HG02840 (cell line): ENCODE results near the gene SLC2A13.
"Not testable (repeated sequence)": the region's sequence is repeated elsewhere in the genome, so short reads cannot be mapped to it uniquely, and the experiment has no call there.

Source experiments
- ATAC-seq: cut with Tn5 transposase; IDR thresholded peaks from one replicate; pipeline ENCODE4 v1.9.1; 2021; ENCODE audit warnings: mild to moderate bottlenecking, moderate library complexity, moderate number of reproducible peaks; ENCODE audit not compliant: unreplicated experiment, low FRiP score

Gene SLC2A13

DNA sequence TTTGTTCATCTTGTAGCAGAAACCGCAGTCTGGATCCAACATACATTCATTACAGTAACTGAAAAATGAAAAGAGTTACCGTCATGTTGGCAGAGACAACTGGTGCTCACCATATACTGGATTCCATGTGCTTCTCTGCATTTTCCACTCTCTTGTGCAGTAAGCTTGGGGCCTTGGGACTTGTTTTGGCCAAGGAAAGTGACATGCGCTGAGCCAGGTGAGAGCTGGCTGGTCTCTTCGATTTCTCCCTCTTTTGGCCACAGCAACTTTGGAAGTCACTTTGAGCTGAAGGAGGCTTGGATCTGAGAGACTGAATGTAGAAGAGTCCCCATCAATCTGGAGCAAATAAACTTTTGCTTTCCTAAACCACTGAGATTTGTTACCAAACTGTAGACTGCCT is 275.7 kb downstream of the SLC2A13 start:
- no peak for ATAC-seq

DNA sequence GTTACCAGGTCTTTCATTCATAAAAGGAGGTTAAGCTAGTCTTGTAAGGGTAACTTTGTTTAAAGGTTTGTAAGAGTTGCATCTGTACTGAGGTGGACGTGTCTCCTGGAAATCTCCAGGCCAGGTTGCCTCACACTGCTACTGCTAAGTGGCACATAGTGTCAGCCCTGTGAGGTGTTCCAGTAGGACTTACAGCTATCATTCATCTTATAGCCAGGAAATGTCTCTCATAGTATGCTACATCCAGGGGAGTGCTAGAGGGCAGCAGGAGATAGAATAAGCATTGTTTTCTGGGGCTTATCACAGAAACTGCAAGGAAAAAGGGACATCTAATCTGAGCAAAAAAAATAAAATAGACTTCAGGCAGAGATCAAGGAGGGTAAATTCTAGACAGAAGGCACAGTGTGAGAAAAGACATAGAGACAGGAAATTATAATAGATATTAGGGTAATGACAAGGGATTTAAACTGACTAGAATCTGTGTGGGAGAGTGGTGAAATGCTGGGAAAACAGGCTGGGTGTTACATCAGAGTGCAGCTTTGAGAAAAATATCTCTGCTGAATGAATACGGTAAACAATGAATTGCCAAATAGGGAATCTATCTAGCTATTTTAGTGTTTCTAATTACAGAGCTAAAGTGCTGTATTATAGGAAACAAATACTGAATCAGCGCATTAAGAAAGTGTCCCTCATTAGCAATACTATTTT is 281.2 kb downstream of the SLC2A13 start:
- ATAC-seq, result no peak

DNA sequence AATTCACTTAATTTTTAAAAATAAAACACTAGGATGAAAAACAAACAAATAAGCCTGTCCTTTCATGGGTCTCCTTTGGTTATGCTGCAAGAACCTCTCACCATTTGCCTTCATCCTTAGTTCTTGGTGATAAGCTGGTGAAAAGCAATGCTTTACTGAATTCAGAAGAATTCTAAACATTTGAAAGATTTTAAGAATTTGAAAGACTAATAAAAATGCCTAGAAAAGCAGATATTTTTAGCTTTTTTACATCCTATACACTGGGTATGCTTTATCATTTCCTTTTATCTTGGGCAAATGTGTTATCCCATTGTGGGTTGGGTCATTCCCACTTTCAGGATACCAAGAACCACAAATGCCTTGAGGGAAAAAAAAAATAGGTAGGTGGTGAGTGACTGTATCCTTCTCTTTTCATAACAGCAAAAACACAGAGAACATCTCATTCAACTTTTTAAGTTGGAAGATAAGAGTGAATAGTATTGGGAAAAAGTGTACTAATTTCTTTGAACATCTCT is 289.2 kb downstream of the SLC2A13 start:
- no peak for ATAC-seq

DNA sequence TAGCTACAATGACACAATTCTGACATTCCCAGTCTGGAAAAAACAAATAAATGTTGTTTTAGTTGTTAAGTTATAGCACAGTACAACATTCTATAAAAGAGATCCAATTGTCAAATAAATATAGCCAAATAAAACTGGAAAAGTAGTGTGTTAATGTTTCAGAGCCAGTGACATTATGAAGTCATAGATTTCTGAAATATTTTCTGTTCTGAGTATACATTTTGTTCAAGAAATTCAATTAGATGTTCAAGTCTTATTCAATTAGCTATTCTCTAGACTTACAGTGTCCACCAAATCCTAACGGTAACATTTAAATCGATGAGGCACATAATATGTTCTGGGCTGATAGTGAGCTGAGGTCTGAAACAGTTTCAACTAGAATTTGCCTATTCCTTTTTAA is 290.1 kb downstream of the SLC2A13 start:
- ATAC-seq, result no peak

DNA sequence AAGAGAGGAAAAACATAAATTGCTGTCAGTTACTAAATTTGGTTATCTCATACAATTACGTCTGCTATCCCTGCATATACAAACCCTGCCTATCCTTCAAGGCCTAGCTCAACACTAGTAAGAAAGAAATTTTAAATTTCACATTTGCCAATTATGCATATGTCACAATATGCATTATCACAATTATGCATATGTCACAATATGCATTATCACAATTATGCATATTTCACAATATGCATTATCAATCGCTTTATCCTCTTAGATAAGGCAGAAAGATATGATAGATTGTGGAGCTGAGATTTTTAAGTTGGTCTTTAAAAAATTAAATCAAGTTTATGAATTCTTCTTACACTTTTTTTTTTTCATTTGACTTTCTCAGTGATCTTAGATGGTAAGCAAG is 291.3 kb downstream of the SLC2A13 start:
- ATAC-seq, result no peak

DNA sequence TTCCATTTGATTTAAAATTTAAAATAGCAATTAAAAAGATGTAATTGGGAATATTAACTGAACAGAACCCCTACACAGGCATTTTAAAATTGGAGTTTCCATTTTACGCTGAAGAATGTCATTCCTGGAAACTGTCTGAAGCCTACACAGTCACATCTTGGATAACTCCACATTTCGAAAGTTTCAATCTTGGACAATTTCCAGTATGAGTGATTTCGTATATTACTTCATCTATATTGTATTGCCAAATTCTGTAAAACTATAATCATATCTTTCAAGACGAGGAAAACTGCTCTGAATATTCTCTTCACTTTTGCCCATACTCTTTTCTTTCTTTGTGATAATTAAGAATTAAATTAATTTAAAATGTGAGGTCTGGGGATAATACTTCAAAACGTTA is 292.1 kb downstream of the SLC2A13 start:
- ATAC-seq, result no peak

DNA sequence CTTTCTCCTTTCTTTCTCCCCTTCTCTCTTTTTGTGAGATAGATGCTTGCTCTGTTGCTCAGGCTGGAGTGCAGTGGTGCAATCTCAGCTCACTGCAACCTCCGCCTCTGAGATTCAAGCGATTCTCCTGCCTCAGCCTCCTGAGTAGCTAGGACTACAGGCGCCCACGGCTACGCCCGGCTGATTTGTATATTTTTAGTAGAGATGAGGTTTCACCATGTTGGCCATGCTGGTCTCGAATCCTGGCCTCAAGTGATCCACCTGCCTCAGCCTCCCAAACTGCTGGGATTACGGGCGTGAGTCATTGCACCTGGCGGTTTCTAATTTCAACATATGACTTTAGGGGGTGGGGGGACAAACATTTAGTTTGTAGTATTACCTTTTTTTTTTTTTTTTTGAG is 293.4 kb downstream of the SLC2A13 start:
- not testable (repeated sequence) for ATAC-seq

DNA sequence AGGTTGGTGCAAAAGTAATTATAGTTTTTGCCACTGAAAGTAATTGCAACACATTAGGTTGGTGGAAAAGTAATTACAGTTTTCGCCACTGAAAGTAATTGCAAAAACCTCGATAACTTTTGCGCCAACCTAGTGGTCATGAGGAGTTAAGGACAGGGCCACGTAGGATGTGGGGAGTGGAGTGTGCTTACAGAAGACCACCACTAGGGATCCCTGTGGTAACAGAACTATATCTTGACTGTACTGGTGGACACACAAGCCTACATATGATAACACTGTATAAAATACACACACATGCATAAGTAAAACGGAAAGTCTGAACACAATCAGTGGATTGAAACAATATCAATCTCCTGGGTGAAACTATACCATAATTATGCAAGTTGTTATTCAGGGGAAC is 298.8 kb downstream of the SLC2A13 start:
- ATAC-seq, result no peak

DNA sequence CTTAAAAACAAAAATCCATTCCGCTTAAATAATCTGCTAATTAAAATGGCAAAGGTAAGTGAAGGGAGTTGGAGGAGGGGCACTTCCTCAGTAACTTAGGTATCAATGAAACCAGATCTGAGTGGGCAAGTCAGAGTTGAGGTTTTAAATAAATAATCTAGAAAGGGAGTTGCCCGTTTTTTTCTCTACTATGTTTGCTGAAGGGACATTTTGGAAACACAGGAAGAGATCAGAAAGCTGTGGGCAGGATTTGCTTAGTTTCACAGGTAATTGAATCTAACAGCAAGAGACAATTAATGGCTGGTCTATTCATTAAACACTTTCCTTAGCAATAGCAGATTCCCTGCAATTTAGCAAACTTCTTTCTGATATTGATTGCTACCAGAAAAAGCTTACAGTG is 300.2 kb downstream of the SLC2A13 start:
- ATAC-seq, result no peak

DNA sequence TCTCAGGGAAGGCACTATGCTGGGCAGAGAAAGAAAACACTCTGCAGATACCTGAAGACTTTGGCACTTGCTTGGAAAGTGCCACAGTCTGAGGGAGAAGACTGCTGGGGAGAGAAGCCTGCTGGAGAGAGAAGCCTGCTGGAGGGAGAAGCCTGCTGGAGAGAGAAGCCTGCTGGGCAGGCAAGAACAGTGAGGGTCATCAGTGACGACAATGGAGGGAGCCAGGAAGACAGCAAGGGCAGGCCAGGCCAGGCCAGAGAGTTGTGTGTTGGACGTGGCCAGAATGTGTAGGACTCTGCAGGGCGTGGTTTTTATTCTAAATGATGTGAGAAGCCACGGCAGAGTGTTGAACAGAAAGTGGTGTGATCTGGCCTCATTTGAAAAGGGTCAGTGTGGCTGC is 301.0 kb downstream of the SLC2A13 start:
- no peak for ATAC-seq

DNA sequence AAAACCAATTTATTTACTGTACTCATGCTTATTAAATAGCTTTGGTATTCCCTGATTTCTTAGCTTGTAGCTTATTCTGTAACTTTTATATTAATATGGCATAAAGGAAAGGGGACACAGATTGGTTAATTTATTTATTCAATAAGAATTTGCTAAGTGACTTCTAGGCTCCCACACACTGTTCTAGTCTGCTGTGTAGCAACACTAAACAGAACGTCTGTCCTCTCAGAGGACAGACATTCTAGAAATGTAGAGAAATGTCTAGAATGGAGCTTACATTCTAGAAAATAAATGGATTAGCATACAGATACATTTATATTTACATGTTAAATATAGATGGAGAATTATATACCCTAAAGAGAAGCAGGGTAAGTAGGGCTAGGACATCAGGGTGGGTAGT is 301.4 kb downstream of the SLC2A13 start:
- ATAC-seq, result no peak

DNA sequence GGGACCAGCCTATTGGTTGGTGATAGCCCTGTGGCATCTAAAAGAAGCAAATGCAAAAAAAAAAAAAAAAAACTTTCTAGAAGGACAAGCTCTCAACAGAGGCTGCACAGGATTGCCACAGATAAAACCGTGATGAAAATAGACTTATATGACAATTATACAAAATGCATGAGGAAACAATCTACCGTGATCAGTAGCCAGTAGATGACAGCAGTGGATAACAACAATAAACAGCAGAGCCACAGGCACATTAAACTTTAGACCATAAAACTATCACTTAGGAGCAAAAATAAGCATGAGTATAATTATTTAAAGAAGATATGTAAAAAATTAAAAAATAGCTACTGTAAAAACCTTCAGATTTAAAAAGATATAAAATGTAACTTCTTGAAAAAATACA is 302.7 kb downstream of the SLC2A13 start:
- ATAC-seq, result no peak

DNA sequence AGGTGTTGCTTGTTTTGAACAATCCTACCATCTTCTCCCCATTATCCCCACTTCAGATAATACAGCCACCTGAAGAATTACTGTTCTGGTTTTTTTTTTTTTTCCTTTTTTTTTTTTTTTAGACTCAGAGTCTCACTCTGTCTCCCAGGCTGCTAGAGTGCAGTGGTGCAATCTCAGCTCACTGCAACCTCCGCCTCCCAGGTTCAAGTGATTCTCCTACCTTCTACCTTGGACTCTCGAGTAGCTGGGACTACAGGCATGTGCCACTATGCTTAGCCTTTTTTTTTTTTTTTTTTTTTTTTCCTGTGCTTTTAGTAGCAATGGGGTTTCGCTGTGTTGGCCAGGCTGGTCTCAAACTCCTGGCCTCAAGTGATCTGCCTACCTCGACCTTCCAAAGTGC is 306.9 kb downstream of the SLC2A13 start:
- ATAC-seq, result no peak

DNA sequence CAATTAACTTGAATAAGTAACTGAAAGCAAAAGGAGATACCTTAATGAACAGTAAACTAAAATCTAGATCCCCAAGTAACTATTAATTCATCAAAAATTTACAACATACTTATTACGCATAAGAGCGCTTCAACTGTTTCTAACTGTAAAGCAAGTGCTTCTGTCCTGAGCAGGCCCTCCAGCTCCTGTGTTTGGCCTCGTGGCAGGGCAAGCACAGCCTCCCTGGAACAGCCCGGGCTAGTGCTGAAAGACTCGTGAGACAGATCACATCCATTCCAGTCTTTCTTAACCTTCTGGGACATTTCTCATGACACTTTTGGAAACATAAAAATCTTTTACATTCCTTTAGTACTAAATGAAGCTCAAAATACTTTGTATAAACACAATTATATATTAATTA is 307.5 kb downstream of the SLC2A13 start:
- no peak for ATAC-seq

DNA sequence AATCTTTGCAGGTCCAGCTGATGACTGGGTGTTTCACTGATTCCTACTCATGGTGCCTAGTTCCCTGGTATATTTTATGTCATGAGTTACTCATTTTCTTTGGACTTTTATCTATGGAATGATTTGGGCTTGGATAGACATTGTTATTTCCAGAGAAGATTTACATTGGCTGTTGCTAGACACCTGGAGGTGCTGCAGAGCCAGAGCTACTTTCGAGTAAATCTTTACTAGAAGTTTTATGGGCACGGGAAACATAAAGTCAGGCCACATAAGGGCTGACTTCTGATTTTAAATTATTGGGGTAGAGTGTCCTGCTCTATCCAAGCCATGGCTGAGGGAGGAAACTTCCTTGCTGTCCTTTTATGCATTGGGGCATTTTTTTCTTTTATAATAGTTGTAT is 310.4 kb downstream of the SLC2A13 start:
- ATAC-seq, result no peak

DNA sequence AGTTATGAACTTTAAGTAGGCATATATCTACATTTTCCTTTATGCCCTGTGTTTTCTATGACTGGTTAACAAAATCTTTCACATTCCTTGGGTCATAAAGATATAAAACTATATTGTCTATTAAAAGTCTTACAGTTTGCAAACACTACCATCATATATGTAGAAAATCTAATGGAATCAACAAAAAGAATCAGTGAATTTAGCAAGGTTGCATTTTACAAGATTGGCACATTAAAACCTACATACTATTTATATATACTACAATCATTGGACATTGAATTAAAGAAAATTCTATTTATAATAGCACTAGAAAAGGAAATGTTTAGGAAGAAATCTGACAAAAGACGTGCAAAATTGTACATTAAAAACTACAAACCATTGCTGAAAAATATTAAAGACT is 312.9 kb downstream of the SLC2A13 start:
- ATAC-seq, result no peak

DNA sequence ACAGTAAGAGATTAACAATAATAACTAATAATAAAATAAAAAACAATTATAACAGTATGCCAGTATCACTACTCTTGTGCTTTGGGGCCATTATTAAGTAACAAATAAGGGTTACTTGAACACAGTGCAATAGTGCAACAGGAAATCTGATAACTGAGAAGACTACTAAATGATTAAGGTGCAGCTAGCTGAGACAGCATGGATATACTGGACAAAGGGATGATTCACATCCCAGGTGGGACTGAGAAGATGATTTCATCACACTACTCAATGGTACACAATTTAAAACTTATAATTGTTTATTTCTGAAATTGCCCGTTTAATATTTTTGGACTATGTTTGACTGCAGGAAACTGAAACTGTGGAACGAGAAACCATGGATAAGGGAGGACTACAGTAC is 317.6 kb downstream of the SLC2A13 start:
- no peak for ATAC-seq

DNA sequence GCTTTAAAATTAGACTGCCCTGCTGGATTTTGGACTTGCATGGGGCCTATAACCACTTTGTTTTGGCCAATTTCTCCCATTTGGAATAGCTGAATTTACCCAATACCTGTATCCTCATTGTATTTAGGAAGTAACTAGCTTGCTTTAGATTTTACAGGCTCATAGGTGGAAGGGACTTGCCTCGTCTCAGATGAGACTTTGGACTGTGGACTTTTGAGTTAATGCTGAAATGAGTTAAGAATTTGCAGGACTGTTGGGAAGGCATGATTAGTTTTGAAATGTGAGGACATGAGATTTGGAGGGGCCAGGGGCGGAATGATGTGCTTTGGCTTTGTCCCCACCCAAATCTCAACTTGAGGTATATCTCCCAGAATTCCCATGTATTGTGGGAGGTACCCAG is 320.1 kb downstream of the SLC2A13 start:
- not testable (repeated sequence) for ATAC-seq

DNA sequence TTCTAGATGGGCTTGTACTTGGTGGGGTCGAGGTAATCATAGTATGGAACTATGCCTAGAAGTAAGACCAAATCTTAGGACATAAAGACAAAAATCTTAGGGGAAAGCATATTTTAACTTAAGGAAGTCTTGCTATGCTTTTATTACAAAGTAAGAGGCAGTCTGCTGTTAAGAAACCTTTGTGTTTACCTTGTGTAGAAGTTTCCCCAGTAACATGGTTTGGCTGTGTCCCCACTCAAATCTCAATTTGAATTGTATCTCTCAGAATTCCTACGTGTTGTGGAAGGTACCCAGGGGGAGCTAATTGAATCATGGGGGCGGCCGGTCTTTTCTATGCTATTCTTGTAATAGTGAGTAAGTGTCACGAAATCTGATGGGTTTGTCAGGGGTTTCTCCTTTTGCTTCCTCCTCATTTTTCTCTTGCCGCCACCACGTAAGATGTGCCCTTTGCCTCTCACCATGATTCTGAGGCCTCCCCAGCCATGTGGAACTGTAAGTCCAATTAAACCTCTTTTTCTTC is 323.8 kb downstream of the SLC2A13 start:
- ATAC-seq, result no peak

DNA sequence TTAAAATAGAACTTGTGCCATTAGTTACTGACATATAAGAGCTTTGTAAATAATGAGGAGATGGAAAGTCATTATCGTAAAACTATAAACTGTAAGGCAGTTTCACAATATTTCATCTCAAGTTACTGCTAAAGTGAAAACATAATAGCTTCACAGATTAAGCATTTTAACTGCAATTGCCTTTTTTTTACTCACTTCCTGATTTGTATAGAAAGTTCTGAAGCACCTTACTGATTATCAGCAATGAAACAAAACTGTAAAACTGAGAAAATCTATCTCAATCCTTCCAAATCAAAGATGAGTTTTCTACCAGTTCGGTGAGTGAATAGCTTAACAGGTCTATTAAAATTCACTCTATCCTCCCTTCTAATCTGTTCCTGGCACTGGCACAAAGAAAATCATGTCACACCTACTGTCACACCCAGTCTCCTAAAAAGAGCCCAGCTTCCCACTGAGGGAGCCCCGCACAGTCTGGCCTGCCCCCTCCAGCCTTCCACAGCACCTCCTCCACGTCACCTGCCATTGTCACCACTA is 324.9 kb downstream of the SLC2A13 start:
- ATAC-seq, result no peak

DNA sequence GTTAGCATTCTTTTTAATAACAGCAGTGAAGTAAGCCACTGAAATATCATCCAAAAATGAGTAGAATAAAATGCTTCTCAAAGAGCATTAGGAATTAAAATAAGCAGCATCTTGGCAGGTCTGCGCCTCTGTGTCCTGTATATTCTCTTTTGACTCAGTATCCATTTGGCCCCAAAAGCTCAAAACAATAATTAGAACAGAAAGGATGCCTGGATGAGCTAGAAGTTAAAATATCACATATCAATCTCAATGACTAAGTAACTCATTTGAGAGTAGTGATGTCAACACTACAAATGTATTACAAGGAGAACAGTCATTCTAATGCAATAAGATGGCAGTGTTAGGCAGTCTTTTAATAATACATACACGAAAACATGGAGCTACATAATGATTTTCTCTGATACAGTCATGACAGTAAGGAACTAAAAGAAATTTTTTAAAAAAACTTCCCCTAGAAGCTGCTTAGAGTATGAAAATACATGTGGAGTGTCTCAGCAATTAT is 325.4 kb downstream of the SLC2A13 start:
- ATAC-seq, result no peak

DNA sequence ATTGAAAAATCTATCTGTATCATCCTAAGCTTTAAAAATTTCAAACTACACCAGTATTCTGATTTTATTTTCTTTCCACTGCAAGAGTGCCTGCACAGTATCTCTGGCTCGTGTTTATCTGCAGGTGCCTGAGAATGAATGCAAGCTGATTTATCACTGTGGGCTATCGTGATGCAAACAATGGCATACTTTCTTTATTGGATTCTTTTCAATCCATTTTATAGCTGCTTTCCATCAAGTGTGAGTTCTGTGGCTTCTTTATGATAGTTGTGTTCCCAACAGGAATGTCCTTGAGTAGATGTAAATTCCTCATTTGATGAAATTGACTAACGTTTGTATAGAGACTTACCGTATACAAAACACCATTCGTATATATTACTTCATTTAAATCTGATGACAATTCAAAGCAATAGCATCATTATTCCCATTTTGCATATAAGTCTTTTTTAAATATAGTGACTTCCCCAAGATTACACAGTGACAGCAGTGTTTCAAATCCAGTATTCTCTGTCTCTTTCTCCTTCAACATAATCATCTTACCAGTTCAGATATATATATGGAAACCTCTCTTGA is 326.0 kb downstream of the SLC2A13 start:
- ATAC-seq, result no peak
